HG03469 (cell line): Measurements from ENCODE around the gene WWTR1.
A peak's percentile ranks its signal among the peaks of the same experiment; 100 is the strongest.

ENCODE experiments used
- ATAC-seq: cut with Tn5 transposase; IDR thresholded peaks from one replicate; pipeline ENCODE4 v1.9.1; 2021; ENCODE audit warnings: mild to moderate bottlenecking, moderate library complexity, moderate number of reproducible peaks; ENCODE audit not compliant: unreplicated experiment

Gene WWTR1

GRCh38 chr3:149596134-149596770 is 61.6 kb downstream of the WWTR1 start:
- no peak for ATAC-seq

- no peak for ATAC-seq
Measured at GRCh38 chr3:149593418-149594160, 64.2 kb downstream of the WWTR1 start.

- ATAC-seq = no peak
Measured at GRCh38 chr3:149592758-149593240, 65.0 kb downstream of the WWTR1 start.

GRCh38 chr3:149590691-149591441 is 67.0 kb downstream of the WWTR1 start:
- no peak for ATAC-seq

- no peak for ATAC-seq
Measured at GRCh38 chr3:149589332-149589731, 68.5 kb downstream of the WWTR1 start.

GRCh38 chr3:149588909-149589308 is 68.9 kb downstream of the WWTR1 start:
- no peak for ATAC-seq

- ATAC-seq = no peak
Measured at GRCh38 chr3:149587383-149587782, 70.4 kb downstream of the WWTR1 start.

- ATAC-seq = no peak
Measured at GRCh38 chr3:149586871-149587270, 71.0 kb downstream of the WWTR1 start.

- peak; percentile 85 for ATAC-seq
Measured at GRCh38 chr3:149585401-149585726, 72.5 kb downstream of the WWTR1 start.

GRCh38 chr3:149583921-149584635 is 73.7 kb downstream of the WWTR1 start:
- no peak for ATAC-seq

GRCh38 chr3:149582395-149582794 is 75.4 kb downstream of the WWTR1 start:
- ATAC-seq = no peak

- ATAC-seq = no peak
Measured at GRCh38 chr3:149581681-149582370, 76.0 kb downstream of the WWTR1 start.

GRCh38 chr3:149581248-149581647 is 76.6 kb downstream of the WWTR1 start:
- ATAC-seq = no peak

- ATAC-seq = peak; percentile 41
Measured at GRCh38 chr3:149579838-149580542, 77.8 kb downstream of the WWTR1 start.

GRCh38 chr3:149579161-149579560 is 78.7 kb downstream of the WWTR1 start:
- ATAC-seq = no peak

GRCh38 chr3:149577801-149578200 is 80.0 kb downstream of the WWTR1 start:
- no peak for ATAC-seq

- no peak for ATAC-seq
Measured at GRCh38 chr3:149575961-149576564, 81.8 kb downstream of the WWTR1 start.

- ATAC-seq = no peak
Measured at GRCh38 chr3:149575213-149575960, 82.4 kb downstream of the WWTR1 start.
